Colon (tissue), 2 donors: ENCODE data around the gene TMEM11.

Experiments used
- FAIRE-seq: peaks from 2 replicates; lab custom pipeline; 2012; peaks lifted over from hg19 to GRCh38; lab: Jason Lieb, UNC
- donor health status: control.
- donor health status: control.

The TMEM11 gene

GRCh38 chr17:21157586-21158370 lies 56.2 kb downstream of the TMEM11 start:
- FAIRE-seq = no peak

GRCh38 chr17:21152731-21153130 lies 61.2 kb downstream of the TMEM11 start:
- no peak for FAIRE-seq

GRCh38 chr17:21149621-21150020 lies 64.3 kb downstream of the TMEM11 start:
- no peak for FAIRE-seq
